H54 (cell line): ENCODE data around the gene SLC25A48.
A peak's percentile ranks its signal among the peaks of the same experiment; 100 is the strongest.

Experiments
- DNase-seq: peaks from one replicate; pipeline ENCODE4 v3.0.0; 2011; ENCODE audit warnings: low spot score, mixed read lengths; ENCODE audit not compliant: insufficient read length
- FAIRE-seq: peaks from 3 replicates; lab custom pipeline; 2011; peaks lifted over from hg19 to GRCh38; lab: Jason Lieb, UNC
- POLR2A ChIP-seq: IDR thresholded peaks from 2 replicates; pipeline ENCODE4 v1.6.1; 2011; ENCODE audit warnings: low read depth, mild to moderate bottlenecking, low read length

The SLC25A48 gene

GRCh38 chr5:135825373-135826220, 8.9 kb upstream of the SLC25A48 start:
- TF ChIP-seq POLR2A, result no peak
- DNase-seq (no peak), FAIRE-seq (no peak)

- DNase-seq, result no peak
- FAIRE-seq, result no peak
Measured at GRCh38 chr5:135826221-135826525, 8.3 kb upstream of the SLC25A48 start.

GRCh38 chr5:135826994-135827671, 7.3 kb upstream of the SLC25A48 start:
- TF ChIP-seq POLR2A, result no peak
- FAIRE-seq (no peak), DNase-seq (no peak)

More at GRCh38 chr5:135826221-135826525, 8.3 kb upstream of the SLC25A48 start:
- no peak for TF ChIP-seq POLR2A

- DNase-seq (no peak), FAIRE-seq (no peak)
- TF ChIP-seq POLR2A, result no peak
Measured at GRCh38 chr5:135827965-135828781, 6.3 kb upstream of the SLC25A48 start.

- TF ChIP-seq POLR2A, result no peak
- no peak for DNase-seq
- FAIRE-seq, result no peak
Measured at GRCh38 chr5:135828782-135829127, 5.7 kb upstream of the SLC25A48 start.

- no peak for DNase-seq
- FAIRE-seq, result no peak
- TF ChIP-seq POLR2A, result no peak
Measured at GRCh38 chr5:135829179-135829578, 5.3 kb upstream of the SLC25A48 start.

- TF ChIP-seq POLR2A, result no peak
- peak; percentile 86 for DNase-seq
- FAIRE-seq, result no peak
Measured at GRCh38 chr5:135829681-135830383, 4.6 kb upstream of the SLC25A48 start.

- FAIRE-seq (no peak), DNase-seq (no peak)
- no peak for TF ChIP-seq POLR2A
Measured at GRCh38 chr5:135830384-135830700, 4.1 kb upstream of the SLC25A48 start.

- no peak for DNase-seq
- no peak for TF ChIP-seq POLR2A
- FAIRE-seq, result no peak
Measured at GRCh38 chr5:135830876-135831275, 3.6 kb upstream of the SLC25A48 start.

- DNase-seq (no peak), FAIRE-seq (no peak)
- no peak for TF ChIP-seq POLR2A
Measured at GRCh38 chr5:135831439-135831838, 3.0 kb upstream of the SLC25A48 start.

- no peak for FAIRE-seq
- no peak for TF ChIP-seq POLR2A
- DNase-seq, result no peak
Measured at GRCh38 chr5:135831851-135832555, 2.5 kb upstream of the SLC25A48 start.

GRCh38 chr5:135832941-135833920, 1.2 kb upstream of the SLC25A48 start:
- no peak for TF ChIP-seq POLR2A
- DNase-seq (no peak), FAIRE-seq (no peak)
